ENCODE measurements around the gene RPS5.

DNA sequence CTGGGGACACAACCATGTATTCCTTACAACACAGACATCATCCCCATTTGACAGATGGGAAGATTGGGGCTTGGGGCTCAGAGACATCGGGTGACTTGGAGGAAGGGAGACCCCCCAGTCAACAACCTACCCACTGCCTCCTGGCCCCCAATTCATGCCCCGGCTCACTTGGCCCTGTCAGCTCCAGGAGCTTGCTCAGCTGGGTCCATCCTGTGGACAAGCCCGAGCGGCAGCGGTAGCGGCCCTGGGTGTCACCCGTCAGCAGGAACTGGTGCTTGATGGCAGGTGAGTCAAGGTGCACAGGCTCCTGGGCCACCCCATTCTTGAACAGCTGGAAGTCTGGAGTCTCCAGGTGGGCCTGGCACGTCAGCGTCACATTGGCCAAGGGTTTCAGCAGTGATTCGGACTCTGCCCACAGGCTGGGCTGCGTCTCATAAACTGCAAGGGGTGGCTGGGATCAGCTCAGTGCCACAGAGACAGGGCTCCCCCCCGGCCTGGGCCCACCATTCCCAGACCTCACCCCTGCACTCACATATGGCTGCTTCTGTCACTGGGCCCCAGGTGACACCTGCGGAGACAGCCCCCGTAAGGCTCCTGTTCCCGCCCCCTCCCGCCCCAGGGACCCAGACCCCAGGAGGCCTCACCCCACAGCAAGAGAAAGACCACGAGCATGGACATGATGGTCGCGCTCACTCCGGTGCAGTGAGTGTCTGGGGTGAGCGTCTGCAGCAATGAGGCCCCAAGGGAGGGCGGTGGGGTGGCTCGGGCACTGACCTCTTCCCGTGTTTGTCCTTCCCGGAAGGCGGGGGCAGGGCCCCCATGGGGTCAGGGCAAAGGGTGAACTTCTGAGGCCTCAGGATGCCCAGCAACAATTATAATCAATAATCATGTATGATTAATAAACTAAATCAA is 34.1 kb upstream of the RPS5 start, which contains the start of gene A1BG:
- TF ChIP-seq, protein P1, sequence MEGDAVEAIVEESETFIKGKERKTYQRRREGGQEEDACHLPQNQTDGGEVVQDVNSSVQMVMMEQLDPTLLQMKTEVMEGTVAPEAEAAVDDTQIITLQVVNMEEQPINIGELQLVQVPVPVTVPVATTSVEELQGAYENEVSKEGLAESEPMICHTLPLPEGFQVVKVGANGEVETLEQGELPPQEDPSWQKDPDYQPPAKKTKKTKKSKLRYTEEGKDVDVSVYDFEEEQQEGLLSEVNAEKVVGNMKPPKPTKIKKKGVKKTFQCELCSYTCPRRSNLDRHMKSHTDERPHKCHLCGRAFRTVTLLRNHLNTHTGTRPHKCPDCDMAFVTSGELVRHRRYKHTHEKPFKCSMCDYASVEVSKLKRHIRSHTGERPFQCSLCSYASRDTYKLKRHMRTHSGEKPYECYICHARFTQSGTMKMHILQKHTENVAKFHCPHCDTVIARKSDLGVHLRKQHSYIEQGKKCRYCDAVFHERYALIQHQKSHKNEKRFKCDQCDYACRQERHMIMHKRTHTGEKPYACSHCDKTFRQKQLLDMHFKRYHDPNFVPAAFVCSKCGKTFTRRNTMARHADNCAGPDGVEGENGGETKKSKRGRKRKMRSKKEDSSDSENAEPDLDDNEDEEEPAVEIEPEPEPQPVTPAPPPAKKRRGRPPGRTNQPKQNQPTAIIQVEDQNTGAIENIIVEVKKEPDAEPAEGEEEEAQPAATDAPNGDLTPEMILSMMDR (IDR thresholded peaks at IDR 0.05) = no peak
- no peak for TF ChIP-seq EP300 (IDR thresholded peaks at IDR 0.05)

All from suprapubic skin (tissue), 3 donors.